ENCODE data around the gene CAMKV.
"Not testable (repeated sequence)": the region's sequence is repeated elsewhere in the genome, so short reads cannot be mapped to it uniquely, and the experiment has no call there.

The CAMKV gene

DNA sequence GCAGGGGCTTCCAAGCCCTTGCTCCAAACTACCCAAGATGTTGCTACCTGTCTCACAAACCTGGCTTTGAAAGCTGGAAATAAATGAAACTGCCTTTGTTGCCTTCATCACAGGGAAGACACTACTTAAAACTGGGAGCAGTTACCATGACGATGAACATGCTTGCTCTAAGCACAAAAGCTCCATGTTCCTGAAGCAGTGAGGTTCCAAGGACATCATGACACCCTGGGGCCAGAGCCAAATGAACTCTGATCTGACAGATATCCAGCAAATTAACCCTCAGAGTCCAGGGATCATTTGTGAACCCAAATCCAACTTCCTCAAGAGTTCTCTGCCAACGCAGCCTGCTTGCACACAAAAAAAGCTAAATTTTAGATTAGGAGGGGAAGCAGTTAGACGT is 24.0 kb downstream of the CAMKV start:
- DNase-seq, result no peak

DNA sequence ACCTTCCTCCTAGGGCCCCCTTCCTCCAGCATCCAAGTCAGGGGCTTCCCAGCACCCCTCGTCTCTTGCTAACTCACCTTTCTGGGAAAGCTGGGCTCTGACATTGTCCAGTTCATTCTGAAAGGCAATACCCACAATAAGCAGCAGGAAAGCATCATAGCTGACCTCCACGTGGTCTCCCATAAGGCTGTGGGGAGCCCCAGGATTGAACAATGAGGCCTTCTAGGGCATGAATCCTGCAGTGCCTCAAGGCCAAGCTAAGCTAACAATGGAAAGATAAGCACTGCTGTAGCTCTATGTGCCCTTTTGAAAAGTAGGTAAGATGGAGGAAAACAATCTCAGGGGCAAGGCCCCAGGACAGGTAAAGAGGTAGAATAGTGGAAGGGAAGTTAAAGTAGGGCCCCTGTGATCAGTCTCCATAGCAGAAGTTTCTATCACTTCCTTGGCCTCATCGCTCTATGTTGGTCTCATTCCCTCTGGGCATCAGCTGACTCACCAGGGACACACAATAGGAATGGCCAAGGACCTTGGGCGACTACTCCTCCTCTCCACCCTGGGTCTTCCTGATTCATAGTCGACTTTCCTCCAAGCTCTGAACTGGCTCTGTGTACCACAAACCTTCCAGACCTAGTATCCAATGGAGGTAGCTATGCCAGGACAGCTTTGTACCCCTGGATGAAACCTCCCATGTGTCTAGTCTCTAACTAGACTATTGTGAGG is 25.1 kb downstream of the CAMKV start:
- DNase-seq, result no peak

DNA sequence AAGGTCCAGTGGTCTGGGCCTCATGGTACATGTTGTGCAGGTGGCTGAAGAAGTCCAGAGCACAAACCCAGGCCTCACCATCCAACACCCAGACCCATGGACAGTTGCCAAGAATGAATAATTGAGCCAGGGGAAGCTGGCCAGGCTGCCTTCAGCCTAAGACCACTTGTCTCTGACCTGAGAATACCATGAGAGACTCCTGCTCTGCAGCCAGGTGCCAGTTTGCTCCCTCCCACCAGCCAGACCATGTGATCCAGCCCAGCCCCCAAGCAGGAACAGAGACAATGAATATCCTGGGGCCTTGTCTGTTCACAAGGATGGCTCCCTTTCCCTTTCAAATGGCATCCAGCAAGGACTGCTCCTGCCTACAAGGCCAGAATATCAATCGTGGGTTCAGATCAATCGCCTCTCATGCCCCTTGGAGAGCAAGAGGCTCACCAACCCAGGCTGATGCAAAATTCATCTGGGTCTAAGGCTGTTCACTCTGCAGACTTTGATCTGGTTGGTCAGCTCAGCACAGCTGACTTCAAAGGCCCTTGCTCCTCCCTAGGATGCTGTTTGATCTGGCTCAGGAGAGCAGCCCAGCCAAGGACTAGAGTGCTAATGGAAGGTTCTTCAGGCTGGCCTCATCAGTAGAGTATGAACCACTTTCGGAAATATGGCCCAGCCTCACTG is 26.7 kb downstream of the CAMKV start:
- DNase-seq, result no peak

DNA sequence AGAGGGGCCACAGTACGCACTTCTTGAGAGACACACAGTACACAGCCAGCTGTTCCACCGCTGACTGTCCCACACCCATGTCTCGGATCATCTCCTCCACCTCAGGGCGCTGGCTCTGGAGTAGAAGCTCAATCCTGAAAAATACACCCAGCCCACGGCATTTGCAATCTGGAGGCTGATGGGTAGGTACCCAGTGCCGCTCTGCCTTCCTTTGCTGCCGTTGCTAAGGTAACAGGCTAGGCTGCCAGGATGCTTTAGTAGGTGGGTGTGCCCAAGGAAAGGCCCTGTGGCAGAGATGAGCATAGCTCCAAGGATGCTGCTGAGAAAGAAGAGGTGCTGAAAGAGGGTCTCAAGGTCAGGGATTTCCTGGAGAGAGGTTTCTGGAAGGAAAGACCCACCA is 27.9 kb downstream of the CAMKV start:
- DNase-seq, result no peak

DNA sequence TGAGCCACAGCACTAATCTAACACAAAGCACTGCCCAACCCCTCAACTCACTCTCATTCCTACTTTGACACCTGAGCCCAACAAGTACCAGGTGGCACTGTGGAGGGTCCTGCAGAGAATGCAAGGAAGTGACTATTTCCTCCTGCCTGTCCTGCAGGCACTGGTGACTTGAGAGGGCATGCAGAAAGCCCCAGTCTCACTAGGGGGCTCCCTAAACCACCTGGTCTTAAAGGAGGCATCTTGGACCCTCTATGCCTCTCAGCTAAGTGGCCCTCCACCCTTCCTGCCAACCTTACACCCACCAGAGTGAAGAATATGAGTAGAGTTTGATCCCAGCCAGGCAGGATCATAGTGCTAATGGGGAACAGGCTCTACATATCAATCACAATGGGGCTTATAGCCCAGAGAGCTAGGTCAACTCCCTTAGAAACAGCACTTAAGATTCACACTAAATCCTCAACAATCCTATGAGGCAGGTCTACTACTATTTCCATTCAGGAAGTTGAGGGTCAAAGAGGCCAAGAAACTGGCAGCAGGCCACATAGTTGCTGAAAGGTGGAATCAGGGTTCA is 28.5 kb downstream of the CAMKV start:
- DNase-seq, result no peak

DNA sequence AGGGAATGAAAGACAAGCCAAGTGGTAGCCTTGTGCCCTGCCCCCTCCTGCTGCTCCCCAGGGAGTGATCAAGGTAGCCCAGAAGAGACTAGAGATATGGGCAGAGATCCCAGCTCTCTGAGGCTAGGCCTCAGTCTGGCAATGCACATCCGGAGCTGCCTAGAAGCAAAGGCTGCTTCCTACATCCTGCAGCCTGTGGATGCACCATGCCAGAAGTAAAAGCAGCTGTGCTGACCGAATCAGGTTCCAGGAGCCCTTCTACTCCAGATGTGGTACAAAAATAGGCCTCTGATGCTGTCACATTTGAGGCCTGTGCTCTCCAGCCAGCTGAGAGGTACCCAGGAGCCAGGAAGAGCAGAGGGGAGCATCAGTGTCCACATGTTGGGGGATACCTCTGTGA is 29.3 kb downstream of the CAMKV start:
- DNase-seq, result peak; percentile 63

DNA sequence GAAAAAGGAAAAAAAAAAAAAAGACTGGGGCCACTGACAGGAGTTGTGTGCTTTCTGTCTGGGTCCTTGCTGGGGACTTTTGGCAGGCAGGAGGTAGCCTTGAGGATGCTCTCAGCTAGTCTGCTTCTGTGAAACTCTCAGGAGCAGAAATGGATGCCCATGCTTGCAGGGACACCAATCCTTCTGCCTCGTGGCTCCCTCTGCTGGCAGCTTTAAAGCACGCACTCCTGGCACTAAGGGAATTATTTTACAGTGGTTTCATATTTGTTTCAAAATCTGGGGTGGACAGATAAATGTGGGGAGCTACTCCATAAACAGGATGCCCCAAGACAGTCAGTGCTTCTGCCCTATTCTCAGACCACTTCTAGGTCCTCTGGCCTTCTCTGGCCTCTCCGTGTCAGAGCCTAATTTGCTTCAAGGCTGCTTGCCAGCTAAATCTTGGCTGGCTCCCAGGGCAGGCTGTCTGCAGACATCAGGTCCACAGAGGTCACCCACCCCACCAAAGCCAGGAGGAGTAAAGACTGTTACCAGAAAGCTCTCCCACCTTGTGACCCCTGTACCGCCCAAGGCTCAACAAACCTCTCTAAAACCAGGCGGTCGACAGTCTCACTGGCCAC is 30.4 kb downstream of the CAMKV start:
- peak; percentile 77 for DNase-seq

DNA sequence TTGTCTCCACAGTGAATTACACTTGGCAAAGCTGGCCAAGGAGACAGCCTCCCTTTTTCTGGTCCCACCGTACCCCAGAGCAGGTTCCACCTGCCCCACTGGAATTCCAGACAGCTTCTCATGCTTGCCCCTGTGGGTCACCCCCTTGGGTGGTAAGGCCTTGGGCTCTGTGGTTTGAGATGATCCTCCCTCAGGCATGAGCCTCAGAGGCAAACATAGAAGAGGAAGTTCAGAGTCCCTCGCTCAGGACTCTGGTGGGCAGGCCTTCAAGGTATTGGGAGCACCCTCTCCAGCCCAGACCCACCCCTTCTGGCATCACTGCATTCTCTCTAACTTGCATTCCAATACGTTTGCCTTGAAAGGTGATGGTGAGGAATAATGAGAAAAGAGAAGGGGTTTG is 38.4 kb downstream of the CAMKV start:
- DNase-seq, result no peak

DNA sequence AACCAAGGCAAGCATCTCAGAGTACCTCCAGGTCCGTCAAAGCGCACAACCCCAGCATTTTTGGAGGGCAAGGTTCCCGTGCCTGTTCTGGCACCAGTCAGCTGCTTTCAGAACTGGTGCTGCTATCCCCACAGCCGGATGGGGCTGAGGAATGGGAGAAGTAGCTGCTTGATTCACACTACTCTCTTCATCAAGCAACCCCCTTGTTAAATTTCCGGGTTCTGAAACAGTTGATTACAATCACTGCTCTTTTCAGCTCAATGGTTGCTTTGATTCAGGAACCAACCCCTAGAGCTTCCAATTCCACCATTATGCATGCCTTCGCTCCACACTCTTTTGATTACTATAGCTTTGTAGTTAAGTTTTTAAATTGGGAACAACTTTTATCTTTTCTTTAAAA is 43.7 kb downstream of the CAMKV start:
- no peak for DNase-seq

DNA sequence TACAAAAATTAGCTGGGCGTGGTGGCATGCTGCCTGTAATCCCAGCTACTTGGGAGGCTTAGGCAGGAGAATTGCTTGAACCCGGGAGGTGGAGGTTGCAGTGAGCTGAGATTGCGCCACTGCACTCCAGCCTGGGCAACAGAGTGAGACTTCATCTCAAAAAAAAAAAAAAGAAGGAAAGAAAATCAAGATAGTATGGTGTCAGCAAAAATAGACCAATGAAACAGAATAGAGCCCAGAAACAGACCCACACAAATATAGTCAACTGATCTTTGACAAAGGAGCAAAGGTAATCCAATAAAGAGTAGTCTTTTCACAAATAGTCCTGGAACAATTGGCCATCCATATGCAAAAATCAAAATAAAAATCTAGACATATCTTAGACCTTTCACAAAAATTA is 46.6 kb downstream of the CAMKV start:
- not testable (repeated sequence) for DNase-seq

DNA sequence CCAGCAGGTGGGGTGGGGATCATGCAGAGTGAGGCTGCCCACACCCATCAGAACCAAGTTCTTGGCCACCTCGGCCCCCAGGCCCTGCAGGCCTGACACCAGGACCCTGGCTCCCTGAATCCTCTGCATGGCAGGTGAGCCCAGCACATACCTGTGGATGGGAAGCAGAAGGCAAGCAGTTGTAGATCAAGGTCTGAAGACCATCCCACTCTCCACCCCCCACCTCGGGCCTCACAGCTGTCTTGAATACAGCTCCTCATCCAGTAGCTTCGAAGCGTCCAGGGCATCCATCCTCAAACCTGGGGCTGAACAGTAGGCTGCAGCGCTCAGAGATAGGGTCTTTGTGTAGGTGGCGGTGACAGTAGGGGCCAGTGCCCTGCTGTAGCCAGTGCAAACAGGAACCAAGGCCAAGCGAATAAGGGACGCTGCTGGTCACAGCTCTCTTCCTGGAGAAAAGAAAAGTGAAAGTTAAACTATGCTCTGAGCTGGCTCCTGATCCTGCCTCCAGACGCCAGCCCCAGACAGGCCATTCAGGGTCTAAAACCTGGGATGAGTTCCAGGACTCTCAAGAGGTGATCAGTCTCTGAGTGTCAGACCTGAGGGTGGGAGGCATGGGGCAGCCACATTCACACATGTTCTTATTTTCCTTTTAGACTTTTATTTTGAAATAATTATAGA is 56.1 kb downstream of the CAMKV start, which contains the start of gene UBA7:
Gene UBA7, minus strand, starts transcription at position 457 of the 678 bp plus-strand sequence. Its CDS starts 166 bp downstream, at position 291.
- peak; percentile 64 for DNase-seq

DNA sequence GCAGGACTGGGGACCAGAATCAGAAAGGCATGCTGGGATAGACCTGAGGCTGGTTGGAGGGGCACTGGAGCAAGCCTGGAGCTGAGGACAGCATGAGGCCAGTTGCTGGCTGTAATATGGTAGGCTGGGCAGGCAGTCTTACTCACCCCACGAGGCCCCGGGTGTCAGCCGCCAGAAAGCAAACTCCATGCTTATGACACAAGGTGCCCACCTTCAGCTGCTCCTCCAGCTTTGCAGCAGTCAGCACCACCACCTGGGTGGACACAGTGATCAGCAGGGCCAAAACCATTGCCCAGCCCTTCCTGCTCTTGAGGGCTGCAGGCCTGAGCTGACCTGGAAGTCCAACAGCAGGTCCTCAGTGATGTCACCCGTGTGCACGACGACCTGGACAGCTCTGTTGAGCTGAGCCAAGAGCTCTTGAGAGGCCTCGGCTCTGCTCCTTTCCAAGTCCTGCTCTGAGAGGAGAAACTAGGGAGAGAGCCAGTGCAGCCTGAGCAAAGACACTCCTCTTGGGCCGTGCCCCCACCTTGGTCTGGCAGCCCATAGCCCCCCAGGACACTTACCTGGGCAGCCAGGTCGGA is 56.7 kb downstream of the CAMKV start:
- no peak for DNase-seq
